Endothelial cell of umbilical vein (primary cell): ENCODE results near the gene S1PR4. TPM values are rescaled to one million over a fixed set of nuclear protein-coding genes. Genes with fewer than 3 reads are reported as not detected.

Experiments used
- BruUV-seq: library from RNA; stranded (reverse); fragments of 400-500 nt; replicated peaks from 2 replicates; lab custom pipeline; 2021; lab: Mats Ljungman, UMichigan
- CTCF ChIA-PET: fragments of 300-600, 350-600 bp; sonication (Branson Sonifier 250); formaldehyde crosslinking; loops from one replicate; lab custom pipeline; 2021; ENCODE audit warnings: antibody characterized with exemption, inconsistent platforms; lab: Charles Lee
- POLR2A ChIA-PET: fragments of 300-600, 350-600 bp; sonication (Branson Sonifier 250); formaldehyde crosslinking; loops from one replicate; lab custom pipeline; 2021; ENCODE audit warnings: antibody characterized with exemption, inconsistent platforms; lab: Charles Lee
- DNase-seq: peaks from one replicate; pipeline ENCODE4 v3.0.0-alpha.2; 2011; ENCODE audit warnings: low read depth, low spot score
- FAIRE-seq: peaks from 2 replicates; lab custom pipeline; 2011; peaks lifted over from hg19 to GRCh38; lab: Jason Lieb, UNC
- H2AFZ ChIP-seq: 2 replicates; pipeline ENCODE4 v1.6.0; 2012; ENCODE audit warnings: low read depth, low read length, control low read depth, inconsistent platforms
- H3K27ac ChIP-seq: 2 replicates; pipeline ENCODE4 v1.5.1; 2011; ENCODE audit warnings: low read depth, mild to moderate bottlenecking, control low read depth, low read length, moderate library complexity; ENCODE audit not compliant: insufficient read depth
- H3K27me3 ChIP-seq, 2 experiments: 2 replicates each; pipeline versions ENCODE4 v1.6.0 to v1.6.1; 2011; ENCODE audit warnings: low read length in 2 of 2, mixed read lengths in 1 of 2; ENCODE audit not compliant: control insufficient read depth in 2 of 2, insufficient read depth in 2 of 2
- H3K36me3 ChIP-seq, 2 experiments: 2 replicates in 1 of 2; 3 replicates in 1 of 2; pipeline ENCODE4 v1.5.1; 2011; ENCODE audit warnings: low read length in 2 of 2, mild to moderate bottlenecking in 1 of 2, moderate library complexity in 1 of 2; ENCODE audit not compliant: control insufficient read depth in 2 of 2, insufficient read depth in 2 of 2; ENCODE audit errors: extremely low read depth in 1 of 2
- H3K4me1 ChIP-seq: 3 replicates; pipeline ENCODE4 v1.5.1; 2011; ENCODE audit warnings: mild to moderate bottlenecking, low read length; ENCODE audit not compliant: control insufficient read depth, insufficient read depth; ENCODE audit errors: extremely low read depth
- H3K4me2 ChIP-seq: 2 replicates; pipeline ENCODE4 v1.6.1; 2011; ENCODE audit warnings: low read length, control low read depth, mixed read lengths; ENCODE audit not compliant: insufficient read depth
- H3K4me3 ChIP-seq, 3 experiments: fragments of 200-600 bp in 1 of 3; sonication (generic), shearing (Covaris generic) in 1 of 3; replicated peaks in 1 of 3; 2 replicates each; pipeline ENCODE4 v1.5.1; 2011 to 2016; ENCODE audit warnings: control low read depth in 3 of 3, low read length in 3 of 3, mild to moderate bottlenecking in 2 of 3, inconsistent platforms in 1 of 3, low read depth in 1 of 3, moderate library complexity in 1 of 3; ENCODE audit not compliant: insufficient read depth in 1 of 3
- H3K79me2 ChIP-seq: 2 replicates; pipeline ENCODE4 v1.6.0; 2012; ENCODE audit warnings: low read length, inconsistent platforms; ENCODE audit not compliant: control insufficient read depth, insufficient read depth
- H3K9ac ChIP-seq: replicated peaks from 2 replicates; pipeline ENCODE3; 2011; ENCODE audit warnings: low read length, control low read depth; ENCODE audit not compliant: insufficient read depth; ENCODE audit errors: extremely low read depth
- H3K9me1 ChIP-seq: replicated peaks from 3 replicates; pipeline ENCODE4 v1.6.0; 2011; ENCODE audit warnings: mild to moderate bottlenecking, low read length; ENCODE audit not compliant: control insufficient read depth, insufficient read depth; ENCODE audit errors: extremely low read depth
- H3K9me3 ChIP-seq: replicated peaks from 2 replicates; pipeline ENCODE4 v1.5.1; 2012; ENCODE audit warnings: low read length, inconsistent platforms; ENCODE audit not compliant: control insufficient read depth, insufficient read depth
- H4K20me1 ChIP-seq: replicated peaks from 2 replicates; pipeline ENCODE3; 2011; ENCODE audit warnings: mild to moderate bottlenecking, low read length; ENCODE audit not compliant: control insufficient read depth, insufficient read depth; ENCODE audit errors: extremely low read depth
- EZH2 ChIP-seq: IDR thresholded peaks from 2 replicates; pipeline ENCODE4 v1.6.1; 2012; ENCODE audit warnings: borderline replicate concordance, low read depth, mild to moderate bottlenecking, moderate library complexity, low read length, inconsistent platforms; ENCODE audit not compliant: severe bottlenecking
- FOS ChIP-seq: IDR thresholded peaks from 2 replicates; pipeline ENCODE4 v1.6.1; 2011; ENCODE audit warnings: mild to moderate bottlenecking, low read length, moderate library complexity, borderline replicate concordance; ENCODE audit not compliant: insufficient read depth
- dilution Hi-C: fragments of 300-500 bp; cut with MboI; formaldehyde crosslinking; loops from one replicate; pipeline ENCODE4 v1.15.0; 2019; ENCODE audit warnings: low sequenced_read_pairs; ENCODE audit not compliant: extremely low pct_ligation_motif_present
- intact Hi-C: fragments of 100-400 bp; cut with micrococcal nuclease; formaldehyde crosslinking; loops from one replicate; pipeline ENCODE4 v1.10.0; 2022
- polyA plus RNA-seq, 4 experiments: library from polyadenylated mRNA; depleted of rRNA in 3 of 4; stranded (reverse) in 3 of 4; unstranded in 1 of 4; fragments of >200 nt; gene quantifications; 2 replicates each; pipeline versions ENCODE4 v1.2.1 to v1.2.3, GENCODE V29; 2011 to 2012; ENCODE audit warnings: missing spikeins in 1 of 4
- total RNA-seq: library from RNA; stranded (reverse); gene quantifications from 2 replicates; pipeline ENCODE4 v1.2.3, GENCODE V29; 2021
- TF ChIP-seq, protein P1 (sequence below), 2 donors: IDR thresholded peaks; 1 replicate in 1 of 2; 2 replicates in 1 of 2; pipeline ENCODE4 v1.5.1; 2011; ENCODE audit warnings: low read length in 2 of 2, mild to moderate bottlenecking in 2 of 2, moderate library complexity in 2 of 2, control low read depth in 1 of 2, inconsistent platforms in 1 of 2, low read depth in 1 of 2; ENCODE audit not compliant: insufficient read depth in 1 of 2; ENCODE audit errors: extremely low read depth in 1 of 2

Gene S1PR4
- total and polyA plus RNA-seq, 2 donors (not counting 3 experiments of a cell fraction or from before 2014, with no cell fraction given): 1.7 to 2.5 TPM

DNA sequence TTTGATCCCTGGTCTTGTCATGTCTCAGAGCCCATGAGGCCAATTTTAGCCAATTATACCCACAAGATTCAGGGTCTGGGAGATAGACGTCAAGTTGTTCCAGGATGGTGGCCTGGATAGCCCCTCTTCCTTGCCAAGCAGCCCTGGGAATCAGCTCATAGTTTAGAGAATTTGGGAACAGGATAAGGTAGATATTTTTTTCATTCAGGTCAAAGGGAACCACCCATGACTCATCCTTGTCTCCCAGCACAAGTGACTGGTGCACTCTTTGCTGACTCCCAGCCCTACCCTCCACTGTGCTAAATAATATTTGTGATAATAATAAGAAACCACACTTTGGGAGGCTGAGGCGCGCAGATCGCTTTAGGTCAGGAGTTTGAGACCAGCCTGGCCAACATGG lies 17.1 kb upstream of the S1PR4 start:
- peak; percentile 71 for FAIRE-seq

More for the DNA sequence above, 17.1 kb upstream of the S1PR4 start:
- no peaks in the 10 kb centered on the region for H3K27me3 ChIP-seq
- no peaks in the 10 kb centered on the region for H4K20me1 ChIP-seq
- POLR2A ChIA-PET: no interaction called here
- no TSS peak for BruUV-seq
- dilution Hi-C loops (no loop called here), intact Hi-C loops (no loop called here)
- peak overlapping the region; percentile 49 for H2AFZ ChIP-seq
- peak overlapping the region; percentile 26 for H3K4me2 ChIP-seq
- TF ChIP-seq FOS (peak; percentile 81), EZH2 (no peak)
- TF ChIP-seq, protein P1, sequence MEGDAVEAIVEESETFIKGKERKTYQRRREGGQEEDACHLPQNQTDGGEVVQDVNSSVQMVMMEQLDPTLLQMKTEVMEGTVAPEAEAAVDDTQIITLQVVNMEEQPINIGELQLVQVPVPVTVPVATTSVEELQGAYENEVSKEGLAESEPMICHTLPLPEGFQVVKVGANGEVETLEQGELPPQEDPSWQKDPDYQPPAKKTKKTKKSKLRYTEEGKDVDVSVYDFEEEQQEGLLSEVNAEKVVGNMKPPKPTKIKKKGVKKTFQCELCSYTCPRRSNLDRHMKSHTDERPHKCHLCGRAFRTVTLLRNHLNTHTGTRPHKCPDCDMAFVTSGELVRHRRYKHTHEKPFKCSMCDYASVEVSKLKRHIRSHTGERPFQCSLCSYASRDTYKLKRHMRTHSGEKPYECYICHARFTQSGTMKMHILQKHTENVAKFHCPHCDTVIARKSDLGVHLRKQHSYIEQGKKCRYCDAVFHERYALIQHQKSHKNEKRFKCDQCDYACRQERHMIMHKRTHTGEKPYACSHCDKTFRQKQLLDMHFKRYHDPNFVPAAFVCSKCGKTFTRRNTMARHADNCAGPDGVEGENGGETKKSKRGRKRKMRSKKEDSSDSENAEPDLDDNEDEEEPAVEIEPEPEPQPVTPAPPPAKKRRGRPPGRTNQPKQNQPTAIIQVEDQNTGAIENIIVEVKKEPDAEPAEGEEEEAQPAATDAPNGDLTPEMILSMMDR (IDR thresholded peaks at IDR 0.05; ENCODE audit: extremely low read depth in 1 of 2, insufficient read depth in 1 of 2, low read depth in 1 of 2, low read length in 2 of 2): no peak
- peak overlapping the region; percentile 69 for H3K27ac ChIP-seq
- H3K79me2 ChIP-seq: no peaks in the 10 kb centered on the region
- H3K36me3 ChIP-seq: no peaks in the 10 kb centered on the region
- no peak overlapping the region for H3K9ac ChIP-seq
- peaks cover 6% of the 10 kb centered on the region for H3K4me1 ChIP-seq
- DNase-seq: peak; percentile 37
- no peaks in the 10 kb centered on the region for H3K9me3 ChIP-seq
- H3K9me1 ChIP-seq: no peaks in the 10 kb centered on the region
- no peak overlapping the region for H3K4me3 ChIP-seq
- CTCF ChIA-PET: interaction anchor here (0.9 to 10.1 kb wide), 9 partner anchors 20 to 274 kb away, joined by 3 to 177 read pairs (median 4); no protein-coding TSS in a partner anchor
